Activated T-cell treated with anti-CD3 and anti-CD28 coated beads, Interleukin-2, amount 50 U/mL, for 48 hours (primary cell): ENCODE results near the gene MTUS2.

Experiments
- DNase-seq, 2 experiments: peaks; one replicate each; pipeline ENCODE4 v3.0.0-alpha.2; 2020

The MTUS2 gene

GRCh38 chr13:29428310-29429181, 608.4 kb downstream of the MTUS2 start:
- no peak for DNase-seq

GRCh38 chr13:29429286-29429900, 609.3 kb downstream of the MTUS2 start:
- DNase-seq: no peak

GRCh38 chr13:29434217-29434945, 614.2 kb downstream of the MTUS2 start:
- no peak for DNase-seq

- DNase-seq: no peak
Observed at GRCh38 chr13:29435125-29435911, 615.2 kb downstream of the MTUS2 start.

GRCh38 chr13:29436291-29436690, 616.2 kb downstream of the MTUS2 start:
- no peak for DNase-seq

GRCh38 chr13:29436721-29437280, 616.7 kb downstream of the MTUS2 start:
- DNase-seq: no peak

GRCh38 chr13:29438769-29439168, 618.6 kb downstream of the MTUS2 start:
- DNase-seq: no peak

GRCh38 chr13:29439601-29440388, 619.7 kb downstream of the MTUS2 start:
- no peak for DNase-seq

- DNase-seq: no peak
Observed at GRCh38 chr13:29441306-29441705, 621.2 kb downstream of the MTUS2 start.

- no peak for DNase-seq
Observed at GRCh38 chr13:29446016-29446415, 625.9 kb downstream of the MTUS2 start.

GRCh38 chr13:29448174-29448573, 628.0 kb downstream of the MTUS2 start:
- DNase-seq: no peak

GRCh38 chr13:29449726-29450125, 629.6 kb downstream of the MTUS2 start:
- no peak for DNase-seq

GRCh38 chr13:29451976-29452375, 631.8 kb downstream of the MTUS2 start:
- DNase-seq: no peak

- DNase-seq: no peak
Observed at GRCh38 chr13:29452773-29453616, 632.9 kb downstream of the MTUS2 start.

GRCh38 chr13:29453617-29454011, 633.5 kb downstream of the MTUS2 start:
- DNase-seq: no peak

GRCh38 chr13:29454931-29455481, 634.9 kb downstream of the MTUS2 start:
- DNase-seq: peak in 1 of 2 experiments; percentile 20

GRCh38 chr13:29456419-29456818, 636.3 kb downstream of the MTUS2 start:
- DNase-seq: no peak

- no peak for DNase-seq
Observed at GRCh38 chr13:29457299-29457698, 637.2 kb downstream of the MTUS2 start.

GRCh38 chr13:29458419-29458818, 638.3 kb downstream of the MTUS2 start:
- no peak for DNase-seq

GRCh38 chr13:29459813-29460355, 639.7 kb downstream of the MTUS2 start:
- no peak for DNase-seq
